ENCODE data around the gene IER5L. TPM values are rescaled to one million over a fixed set of nuclear protein-coding genes. Genes with fewer than 3 reads are reported as not detected.

The IER5L gene
- total and polyA plus RNA-seq, 2 of the 8 experiments (the other 6 are each of a cell fraction or from before 2014, with no cell fraction given), result 0.65 to 1.0 TPM

DNA sequence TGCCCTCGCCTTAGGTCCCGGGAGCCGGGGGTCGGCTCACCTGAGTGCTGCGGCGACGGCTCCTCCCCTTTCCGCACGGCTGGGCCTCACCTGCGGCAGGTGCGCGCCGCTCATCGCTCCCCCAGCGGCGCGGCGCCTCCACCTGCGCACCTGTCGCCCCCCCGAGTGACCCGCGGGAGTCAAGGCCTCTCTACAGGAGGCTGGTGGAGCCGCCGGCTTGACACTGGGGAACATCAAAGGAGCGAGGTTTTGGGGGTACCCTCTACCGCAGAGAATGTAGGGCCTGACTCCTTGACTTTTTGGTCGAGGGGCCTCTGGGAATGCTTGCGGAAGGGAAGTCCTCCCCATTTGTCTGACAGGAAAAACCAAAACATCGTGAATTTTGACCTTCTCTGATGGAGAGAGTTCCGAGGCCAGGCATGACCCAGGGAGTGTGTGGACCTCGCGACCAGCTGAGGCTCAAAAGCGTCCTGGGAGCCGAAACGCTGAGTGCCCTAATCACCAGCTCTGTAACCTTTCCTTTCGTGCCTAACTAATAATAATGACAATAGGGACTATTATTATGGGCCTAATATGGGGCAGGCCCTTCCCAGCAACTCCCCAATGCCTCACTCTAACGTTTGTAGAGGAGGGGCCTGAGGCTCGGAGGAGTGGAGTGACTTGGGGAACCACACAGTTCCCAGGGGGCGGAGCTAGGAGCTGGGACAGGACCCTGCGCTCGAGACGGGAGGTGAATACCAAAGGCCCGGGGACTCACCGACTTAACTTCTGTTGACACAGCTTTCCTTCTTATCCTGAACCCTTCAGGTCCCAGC lies 714 bp upstream of the IER5L start:
- Histone ChIP-seq H2BK20ac (ENCODE audit: low read length) (no peak overlapping the region), H3K27me3 (replicated peaks in 1 of 4; ENCODE audit: control insufficient read depth in 3 of 4, extremely low read depth in 1 of 4, insufficient read depth in 3 of 4, low read length in 3 of 4) (peaks cover 45 to 80% (median 73%) of the 10 kb centered on the region in 4 experiments), H4K8ac (ENCODE audit: extremely low read depth, insufficient read depth, low read length) (peak overlapping the region; percentile 47; the same call in 1 of the 2 replicates), H4K91ac (replicated peaks; ENCODE audit: insufficient read length, low read length) (no peak overlapping the region), H3K9me3 (ENCODE audit: insufficient read depth in 2 of 2, low read depth in 1 of 2, low read length in 1 of 2) (no peaks in the 10 kb centered on the region; a peak in 1 of 4 replicates), H2BK5ac (ENCODE audit: low read depth, low read length) (no peak overlapping the region), H3K4me1 (replicated peaks in 1 of 4; ENCODE audit: control insufficient read depth in 3 of 4, insufficient read depth in 4 of 4, low read length in 3 of 4) (peaks cover 0 to 21% (median 12%) of the 10 kb centered on the region in 4 experiments; a peak in 6 of 7 replicates), H3K79me2 (ENCODE audit: control insufficient read depth in 1 of 2, insufficient read depth in 2 of 2, low read length in 2 of 2) (no peaks in the 10 kb centered on the region), H3K23ac (ENCODE audit: insufficient read length) (no peak overlapping the region), H3K79me1 (ENCODE audit: low read depth, low read length) (no peaks in the 10 kb centered on the region), H3K4me3 (ENCODE audit: extremely low read depth in 1 of 4, insufficient read depth in 2 of 4, low read depth in 3 of 4, low read length in 4 of 4) (peak overlapping the region; percentile 21 to 60 (median 32); a peak in 6 of 8 replicates), H3K4me2 (ENCODE audit: insufficient read depth in 1 of 2, low read depth in 2 of 2, low read length in 2 of 2) (peak overlapping the region; percentile 94 to 99), H3K14ac (ENCODE audit: insufficient read length) (no peak overlapping the region), H4K5ac (ENCODE audit: insufficient read length, low read depth, low read length) (no peak overlapping the region), H3K23me2 (ENCODE audit: low read depth, low read length) (peaks cover 25% of the 10 kb centered on the region), H3K27ac (ENCODE audit: low read depth, low read length) (no peak overlapping the region), H2BK15ac (ENCODE audit: low read length) (no peak overlapping the region), H3K9ac (replicated peaks in 1 of 4; ENCODE audit: extremely low read depth in 1 of 4, low read depth in 3 of 4, low read length in 3 of 4) (no peak overlapping the region), H2BK120ac (replicated peaks; ENCODE audit: low read depth, low read length) (no peak overlapping the region), H2AK5ac (ENCODE audit: low read depth, low read length) (no peak overlapping the region), H3K36me3 (ENCODE audit: control insufficient read depth in 2 of 4, insufficient read depth in 4 of 4, low read length in 3 of 4) (no peaks in the 10 kb centered on the region), H2BK12ac (ENCODE audit: low read depth, low read length) (no peak overlapping the region), H2AFZ (ENCODE audit: low read length) (no peak overlapping the region), H3K18ac (ENCODE audit: extremely low read depth, low read length) (no peak overlapping the region; the same call in 1 of the 2 replicates), H3K56ac (replicated peaks; ENCODE audit: insufficient read length, low read depth, low read length) (no peak overlapping the region), H3K4ac (replicated peaks; ENCODE audit: insufficient read length, low read depth, low read length) (no peak overlapping the region), H4K20me1 (replicated peaks in 1 of 2; ENCODE audit: control insufficient read depth in 1 of 2, insufficient read depth in 2 of 2, low read length in 2 of 2) (peaks cover 5 to 7% of the 10 kb centered on the region in 2 experiments)
- ChIA-PET CTCF (ENCODE audit: partially characterized antibody) (interaction anchor here (0.7 to 27.8 kb wide), 18 partner anchors 9 to 519 kb away, joined by 3 to 831 read pairs (median 4); partner anchors contain the start of gene C9orf50), POLR2A (ENCODE audit: partially characterized antibody) (interaction anchor here (0.7 to 4.5 kb wide), 52 partner anchors 8 to 446 kb away, joined by 3 to 30 read pairs (median 4); partner anchors contain the start of gene NTMT1)
- FAIRE-seq (peak; percentile 79), DNase-seq (ENCODE audit: low read depth in 1 of 2, low spot score in 2 of 2) (peak; percentile 85 to 88)
- WGBS, 2 experiments (ENCODE audit: extremely low coverage in 1 of 2, insufficient coverage in 1 of 2, insufficient read length in 1 of 2, insufficient replicate concordance in 2 of 2, low coverage in 1 of 2, low lambda C conversion rate in 2 of 2, missing lambda C conversion rate in 1 of 2), result 3% methylated on average over 43 of the region's 45 CpGs; no CpG with 5 or more reads in 1 of the 2 experiments
- TF ChIP-seq RBBP5 (IDR thresholded peaks at IDR 0.05; ENCODE audit: borderline replicate concordance, low read depth, low read length) (no peak), EP300 (IDR thresholded peaks at IDR 0.05; ENCODE audit: borderline replicate concordance in 1 of 2, low read depth in 2 of 2, low read length in 2 of 2) (peak in 1 of 2 experiments; percentile 76; a peak in 1 of 3 replicates), SIX5 (IDR thresholded peaks at IDR 0.05; ENCODE audit: low read depth, low read length) (no peak), CBX5 (IDR thresholded peaks at IDR 0.05; ENCODE audit: low read depth, low read length) (no peak), TCF12 (IDR thresholded peaks at IDR 0.05; ENCODE audit: low read depth, low read length) (peak; percentile 96), EZH2 (IDR thresholded peaks at IDR 0.05; ENCODE audit: low read depth, low read length, severe bottlenecking) (no peak), SAP30 (IDR thresholded peaks at IDR 0.05; ENCODE audit: insufficient read depth, insufficient replicate concordance, low read length) (no peak)
- TF ChIP-seq, protein P1, sequence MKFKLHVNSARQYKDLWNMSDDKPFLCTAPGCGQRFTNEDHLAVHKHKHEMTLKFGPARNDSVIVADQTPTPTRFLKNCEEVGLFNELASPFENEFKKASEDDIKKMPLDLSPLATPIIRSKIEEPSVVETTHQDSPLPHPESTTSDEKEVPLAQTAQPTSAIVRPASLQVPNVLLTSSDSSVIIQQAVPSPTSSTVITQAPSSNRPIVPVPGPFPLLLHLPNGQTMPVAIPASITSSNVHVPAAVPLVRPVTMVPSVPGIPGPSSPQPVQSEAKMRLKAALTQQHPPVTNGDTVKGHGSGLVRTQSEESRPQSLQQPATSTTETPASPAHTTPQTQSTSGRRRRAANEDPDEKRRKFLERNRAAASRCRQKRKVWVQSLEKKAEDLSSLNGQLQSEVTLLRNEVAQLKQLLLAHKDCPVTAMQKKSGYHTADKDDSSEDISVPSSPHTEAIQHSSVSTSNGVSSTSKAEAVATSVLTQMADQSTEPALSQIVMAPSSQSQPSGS (IDR thresholded peaks at IDR 0.05; ENCODE audit: low read length), result no peak
